DOHH2 (cell line): ENCODE data around the gene RBM17.

Experiments
- H3F3A ChIP-seq: fragments of 200-600 bp; sonication (generic), shearing (Covaris generic); 2 replicates; pipeline ENCODE4 v1.6.0; 2016; ENCODE audit warnings: antibody characterized with exemption, mild to moderate bottlenecking; ENCODE audit not compliant: control insufficient read depth, insufficient read depth
- H3K27ac ChIP-seq: fragments of 200-600 bp; sonication (generic); 2 replicates; pipeline ENCODE4 v1.5.1; 2014; ENCODE audit warnings: low read depth, mild to moderate bottlenecking, low read length, moderate library complexity
- H3K27me3 ChIP-seq: fragments of 200-600 bp; sonication (generic); 2 replicates; pipeline ENCODE4 v1.6.1; 2014; ENCODE audit warnings: mild to moderate bottlenecking, low read length, mixed read lengths; ENCODE audit not compliant: control insufficient read depth
- H3K36me3 ChIP-seq: fragments of 200-600 bp; sonication (generic); 2 replicates; pipeline ENCODE4 v1.6.1; 2014; ENCODE audit warnings: mild to moderate bottlenecking, low read length, moderate library complexity, mixed read lengths; ENCODE audit not compliant: control insufficient read depth
- H3K4me1 ChIP-seq: fragments of 200-600 bp; sonication (generic); 2 replicates; pipeline ENCODE4 v1.6.1; 2014; ENCODE audit warnings: mild to moderate bottlenecking, low read length, mixed read lengths; ENCODE audit not compliant: control insufficient read depth
- H3K4me2 ChIP-seq: fragments of 200-600 bp; sonication (generic); 2 replicates; pipeline ENCODE4 v1.6.0; 2014; ENCODE audit warnings: mild to moderate bottlenecking, low read length, moderate library complexity
- H3K4me3 ChIP-seq: fragments of 200-600 bp; sonication (generic); 2 replicates; pipeline ENCODE4 v1.5.1; 2014; ENCODE audit warnings: mild to moderate bottlenecking, low read length, mixed read lengths
- H3K79me2 ChIP-seq: fragments of 200-600 bp; sonication (generic); 2 replicates; pipeline ENCODE4 v1.6.1; 2014; ENCODE audit warnings: mild to moderate bottlenecking, low read length, mixed read lengths; ENCODE audit not compliant: control insufficient read depth
- H3K9me2 ChIP-seq: fragments of 200-600 bp; sonication (generic); replicated peaks from 2 replicates; pipeline ENCODE4 v1.6.1; 2014; ENCODE audit warnings: mild to moderate bottlenecking, low read length, mixed read lengths; ENCODE audit not compliant: control insufficient read depth
- H3K9me3 ChIP-seq: fragments of 200-600 bp; sonication (generic); 2 replicates; pipeline ENCODE4 v1.6.1; 2014; ENCODE audit warnings: antibody characterized with exemption, low read length, mixed read lengths; ENCODE audit not compliant: control insufficient read depth, insufficient read depth
- H4K20me1 ChIP-seq: fragments of 200-600 bp; sonication (generic); 2 replicates; pipeline ENCODE4 v1.6.0; 2014; ENCODE audit warnings: low read depth, mild to moderate bottlenecking, antibody characterized with exemption, low read length, moderate library complexity; ENCODE audit not compliant: control insufficient read depth, insufficient read depth
- EZH2phosphoT487 ChIP-seq: fragments of 200-600 bp; sonication (generic); IDR thresholded peaks from 2 replicates; pipeline ENCODE4 v1.6.1; 2017; ENCODE audit warnings: borderline replicate concordance, mild to moderate bottlenecking, antibody characterized with exemption, low read length, moderate library complexity, mixed read lengths
- TF ChIP-seq, protein P1 (sequence below): fragments of 200-600 bp; sonication (generic); IDR thresholded peaks from one replicate; pipeline ENCODE4 v1.5.1; 2014; ENCODE audit warnings: antibody characterized with exemption, mild to moderate bottlenecking, low read depth, low read length; ENCODE audit not compliant: poor library complexity, severe bottlenecking

Gene RBM17

DNA sequence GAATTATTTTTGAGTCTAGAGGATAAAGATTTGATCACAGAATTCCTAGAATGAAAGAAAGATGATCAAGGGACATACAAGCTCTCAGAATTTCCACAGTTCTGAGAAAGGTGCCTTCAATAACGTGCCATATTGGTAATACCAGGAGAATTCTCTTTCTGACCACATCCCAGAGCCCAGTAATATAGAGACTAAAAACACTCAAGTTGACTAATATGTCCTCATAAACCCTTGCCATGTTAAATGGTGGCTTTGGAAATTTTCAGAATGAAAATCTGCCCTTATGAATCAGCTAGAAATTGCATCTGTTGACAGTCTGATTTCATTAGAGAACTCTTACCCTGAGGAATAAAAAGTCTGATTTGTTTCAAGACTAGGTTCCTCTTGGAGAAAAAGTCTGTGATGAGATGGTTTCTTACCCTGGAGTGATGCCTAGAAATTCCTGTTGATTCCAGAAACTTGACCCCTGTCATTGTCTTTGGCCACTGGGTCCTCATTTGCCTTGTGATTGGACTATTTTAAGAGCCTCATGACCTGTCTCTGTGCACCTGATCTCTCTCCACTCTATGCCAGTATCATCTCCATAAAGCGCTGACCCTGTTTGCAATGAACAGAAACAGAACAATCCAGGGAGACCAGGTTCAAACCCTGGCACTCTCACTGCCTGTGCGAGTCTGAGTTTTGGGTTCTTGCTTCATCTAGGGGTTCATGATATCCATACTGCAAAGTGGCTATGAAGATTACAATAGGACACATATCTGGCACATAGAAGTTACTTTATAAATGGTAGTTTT is 30.0 kb upstream of the RBM17 start:
- H3K36me3 ChIP-seq: no peaks in the 10 kb centered on the region
- no peak overlapping the region for H3K4me2 ChIP-seq
- no peaks in the 10 kb centered on the region for H3F3A ChIP-seq
- TF ChIP-seq EZH2phosphoT487: no peak
- TF ChIP-seq, protein P1, sequence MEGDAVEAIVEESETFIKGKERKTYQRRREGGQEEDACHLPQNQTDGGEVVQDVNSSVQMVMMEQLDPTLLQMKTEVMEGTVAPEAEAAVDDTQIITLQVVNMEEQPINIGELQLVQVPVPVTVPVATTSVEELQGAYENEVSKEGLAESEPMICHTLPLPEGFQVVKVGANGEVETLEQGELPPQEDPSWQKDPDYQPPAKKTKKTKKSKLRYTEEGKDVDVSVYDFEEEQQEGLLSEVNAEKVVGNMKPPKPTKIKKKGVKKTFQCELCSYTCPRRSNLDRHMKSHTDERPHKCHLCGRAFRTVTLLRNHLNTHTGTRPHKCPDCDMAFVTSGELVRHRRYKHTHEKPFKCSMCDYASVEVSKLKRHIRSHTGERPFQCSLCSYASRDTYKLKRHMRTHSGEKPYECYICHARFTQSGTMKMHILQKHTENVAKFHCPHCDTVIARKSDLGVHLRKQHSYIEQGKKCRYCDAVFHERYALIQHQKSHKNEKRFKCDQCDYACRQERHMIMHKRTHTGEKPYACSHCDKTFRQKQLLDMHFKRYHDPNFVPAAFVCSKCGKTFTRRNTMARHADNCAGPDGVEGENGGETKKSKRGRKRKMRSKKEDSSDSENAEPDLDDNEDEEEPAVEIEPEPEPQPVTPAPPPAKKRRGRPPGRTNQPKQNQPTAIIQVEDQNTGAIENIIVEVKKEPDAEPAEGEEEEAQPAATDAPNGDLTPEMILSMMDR: no peak
- H3K9me2 ChIP-seq: no peaks in the 10 kb centered on the region
- no peak overlapping the region for H3K4me3 ChIP-seq
- H3K79me2 ChIP-seq: no peaks in the 10 kb centered on the region
- H3K27ac ChIP-seq: no peak overlapping the region
- H3K27me3 ChIP-seq: peaks cover 20% of the 10 kb centered on the region
- no peaks in the 10 kb centered on the region for H4K20me1 ChIP-seq
- peaks cover 63% of the 10 kb centered on the region for H3K4me1 ChIP-seq
- H3K9me3 ChIP-seq: no peaks in the 10 kb centered on the region

DNA sequence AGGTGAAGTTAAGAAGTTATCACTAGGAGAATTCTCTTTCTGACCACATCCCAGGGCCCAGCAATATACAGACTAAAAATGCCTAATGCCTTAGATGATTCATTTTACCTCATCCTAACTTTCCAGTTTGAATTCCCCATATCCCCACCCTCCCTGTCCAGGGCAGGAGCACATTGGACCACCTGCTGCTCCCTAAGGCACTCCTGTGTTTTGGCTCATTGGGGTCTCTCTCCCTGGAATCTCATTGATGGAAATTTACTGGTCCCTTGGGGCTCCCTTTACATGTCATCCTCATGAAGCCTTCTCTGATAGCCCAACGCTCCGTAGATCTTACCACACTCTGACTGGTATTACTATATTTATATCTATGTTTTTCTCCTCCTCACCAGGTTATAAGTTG is 29.3 kb upstream of the RBM17 start:
- H3K4me2 ChIP-seq: no peak overlapping the region

DNA sequence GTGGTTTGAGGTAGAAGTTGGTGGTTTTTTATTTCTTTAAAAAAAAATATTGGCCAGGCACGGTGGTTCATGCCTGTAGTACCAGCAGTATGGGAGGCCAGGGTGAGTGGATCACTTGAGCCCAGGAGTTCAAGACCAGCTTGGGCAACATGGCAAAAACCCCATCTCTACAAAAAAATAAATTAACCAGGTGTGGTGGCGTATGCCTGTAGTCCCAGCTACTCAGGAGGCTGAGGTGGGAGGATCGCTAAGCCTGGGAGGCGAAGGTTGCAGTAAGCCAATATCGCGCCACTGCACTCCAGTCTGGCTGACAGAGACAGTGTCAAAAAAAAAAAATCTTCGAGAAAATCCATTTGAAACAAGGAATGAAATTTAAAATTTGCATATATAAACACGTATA is 27.8 kb upstream of the RBM17 start:
- Histone ChIP-seq H3K4me2 (peak overlapping the region; percentile 80), H3K9me3 (no peaks in the 10 kb centered on the region), H3K79me2 (no peaks in the 10 kb centered on the region), H4K20me1 (no peaks in the 10 kb centered on the region), H3K4me3 (peak overlapping the region; percentile 76), H3F3A (no peaks in the 10 kb centered on the region), H3K27me3 (peaks cover 17% of the 10 kb centered on the region), H3K36me3 (no peaks in the 10 kb centered on the region), H3K27ac (no peak overlapping the region), H3K4me1 (peaks cover 57% of the 10 kb centered on the region), H3K9me2 (no peaks in the 10 kb centered on the region)
- no peak for TF ChIP-seq EZH2phosphoT487
- TF ChIP-seq, protein P1: no peak

More for the DNA sequence above, 29.3 kb upstream of the RBM17 start:
- Histone ChIP-seq H3K27me3 (peaks cover 17% of the 10 kb centered on the region), H4K20me1 (no peaks in the 10 kb centered on the region), H3K4me1 (peaks cover 57% of the 10 kb centered on the region), H3K36me3 (no peaks in the 10 kb centered on the region), H3K9me3 (no peaks in the 10 kb centered on the region), H3F3A (no peaks in the 10 kb centered on the region), H3K4me3 (no peak overlapping the region), H3K9me2 (no peaks in the 10 kb centered on the region), H3K27ac (no peak overlapping the region), H3K79me2 (no peaks in the 10 kb centered on the region)
- TF ChIP-seq, protein P1: no peak
- TF ChIP-seq EZH2phosphoT487: no peak
